WI38 (cell line): ENCODE data around the gene IWS1.

Source experiments
- H3K4me3 ChIP-seq: 2 replicates; pipeline ENCODE4 v1.5.1; 2011; ENCODE audit warnings: low read depth, mild to moderate bottlenecking, control low read depth, low read length
- TF ChIP-seq, protein P1 (sequence below): IDR thresholded peaks from 2 replicates; pipeline ENCODE4 v1.5.1; 2012; ENCODE audit warnings: low read depth, mild to moderate bottlenecking, control low read depth, low read length

The IWS1 gene

DNA sequence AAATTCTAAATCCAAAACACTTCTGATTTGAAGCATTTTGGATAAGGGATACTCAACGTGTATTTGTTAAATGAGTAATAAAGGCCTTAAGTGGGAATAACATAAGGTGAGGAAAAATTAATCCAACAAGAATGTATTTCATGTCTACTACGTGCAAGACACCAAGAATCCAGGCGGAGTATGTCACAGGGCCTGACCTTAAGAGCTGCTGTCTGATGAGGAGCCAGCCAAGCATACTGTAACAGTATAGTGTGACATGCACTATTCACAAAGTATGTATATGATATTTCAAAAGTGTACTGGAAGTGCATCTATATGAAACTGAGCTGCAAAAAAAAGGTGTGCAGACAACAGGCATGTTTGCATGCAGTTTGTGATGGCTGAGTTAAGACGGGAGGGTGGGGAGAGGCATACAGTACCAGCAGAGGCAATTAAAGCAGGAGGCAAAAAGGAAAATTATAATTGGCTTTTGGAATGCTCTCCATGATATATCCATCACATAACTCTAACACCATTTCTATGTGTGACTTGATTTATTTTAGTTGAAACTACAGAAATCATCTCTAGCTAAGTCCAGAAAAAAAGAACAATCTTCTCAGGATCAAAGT is 18.2 kb downstream of the IWS1 start:
- H3K4me3 ChIP-seq, result no peak overlapping the region
- TF ChIP-seq, protein P1, sequence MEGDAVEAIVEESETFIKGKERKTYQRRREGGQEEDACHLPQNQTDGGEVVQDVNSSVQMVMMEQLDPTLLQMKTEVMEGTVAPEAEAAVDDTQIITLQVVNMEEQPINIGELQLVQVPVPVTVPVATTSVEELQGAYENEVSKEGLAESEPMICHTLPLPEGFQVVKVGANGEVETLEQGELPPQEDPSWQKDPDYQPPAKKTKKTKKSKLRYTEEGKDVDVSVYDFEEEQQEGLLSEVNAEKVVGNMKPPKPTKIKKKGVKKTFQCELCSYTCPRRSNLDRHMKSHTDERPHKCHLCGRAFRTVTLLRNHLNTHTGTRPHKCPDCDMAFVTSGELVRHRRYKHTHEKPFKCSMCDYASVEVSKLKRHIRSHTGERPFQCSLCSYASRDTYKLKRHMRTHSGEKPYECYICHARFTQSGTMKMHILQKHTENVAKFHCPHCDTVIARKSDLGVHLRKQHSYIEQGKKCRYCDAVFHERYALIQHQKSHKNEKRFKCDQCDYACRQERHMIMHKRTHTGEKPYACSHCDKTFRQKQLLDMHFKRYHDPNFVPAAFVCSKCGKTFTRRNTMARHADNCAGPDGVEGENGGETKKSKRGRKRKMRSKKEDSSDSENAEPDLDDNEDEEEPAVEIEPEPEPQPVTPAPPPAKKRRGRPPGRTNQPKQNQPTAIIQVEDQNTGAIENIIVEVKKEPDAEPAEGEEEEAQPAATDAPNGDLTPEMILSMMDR, result no peak

DNA sequence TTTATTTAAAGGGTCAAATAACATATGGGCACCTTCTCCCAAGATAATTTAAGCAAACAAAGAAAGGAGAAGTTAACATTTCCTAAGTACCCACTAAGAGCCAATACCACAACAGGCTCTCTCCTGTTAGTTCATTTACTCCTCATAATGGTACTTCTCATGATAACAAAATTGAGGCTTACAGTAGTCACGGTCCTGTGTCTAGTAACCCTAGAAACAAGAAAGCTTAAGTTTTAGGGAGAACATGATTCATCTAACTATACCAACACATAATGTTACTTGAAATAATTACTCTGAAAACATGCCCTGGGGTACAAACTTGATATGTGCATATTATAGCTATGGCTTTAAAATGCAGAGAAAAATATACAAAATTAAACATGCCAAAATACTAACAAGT is 19.8 kb downstream of the IWS1 start:
- H3K4me3 ChIP-seq, result no peak overlapping the region
- TF ChIP-seq, protein P1, result no peak

DNA sequence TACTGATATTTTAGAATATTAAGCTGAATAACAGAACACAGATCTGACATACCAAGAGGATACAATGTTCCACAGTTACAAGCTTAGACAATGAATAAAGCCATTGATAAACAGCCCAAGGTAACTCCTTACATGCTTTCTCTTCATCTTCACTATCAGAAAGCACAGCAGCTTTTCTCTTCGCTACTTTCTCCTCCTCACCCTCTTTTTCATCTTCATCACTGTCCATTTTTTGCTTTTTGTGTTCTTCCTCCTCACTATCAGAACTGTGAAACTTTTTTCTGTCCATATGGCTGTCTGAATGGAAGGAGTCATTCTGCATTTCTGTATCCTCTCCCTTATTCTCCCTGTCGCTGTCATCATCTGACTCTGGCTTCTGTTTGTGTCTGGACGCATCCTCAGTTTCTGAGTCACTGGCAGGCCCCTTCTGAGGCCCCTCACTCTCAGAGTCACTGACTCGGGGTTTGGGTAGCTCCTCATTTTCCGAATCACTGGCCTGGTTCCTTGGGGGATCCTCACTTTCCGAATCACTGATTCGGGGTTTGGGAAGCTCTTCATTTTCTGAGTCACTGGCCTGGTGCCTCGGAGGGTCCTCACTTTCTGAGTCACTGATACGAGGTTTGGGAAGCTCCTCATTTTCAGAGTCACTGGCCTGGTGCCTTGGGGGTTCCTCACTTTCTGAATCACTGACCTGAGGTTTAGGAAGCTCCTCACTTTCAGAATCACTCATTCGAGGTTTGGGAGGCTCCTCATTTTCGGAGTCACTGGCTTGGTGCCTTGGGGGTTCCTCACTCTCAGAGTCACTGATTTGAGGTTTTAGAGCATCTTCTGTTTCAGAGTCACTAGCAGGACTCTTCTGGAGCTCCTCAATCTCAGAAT is 21.5 kb downstream of the IWS1 start:
- no peak overlapping the region for H3K4me3 ChIP-seq
- TF ChIP-seq, protein P1, result no peak

DNA sequence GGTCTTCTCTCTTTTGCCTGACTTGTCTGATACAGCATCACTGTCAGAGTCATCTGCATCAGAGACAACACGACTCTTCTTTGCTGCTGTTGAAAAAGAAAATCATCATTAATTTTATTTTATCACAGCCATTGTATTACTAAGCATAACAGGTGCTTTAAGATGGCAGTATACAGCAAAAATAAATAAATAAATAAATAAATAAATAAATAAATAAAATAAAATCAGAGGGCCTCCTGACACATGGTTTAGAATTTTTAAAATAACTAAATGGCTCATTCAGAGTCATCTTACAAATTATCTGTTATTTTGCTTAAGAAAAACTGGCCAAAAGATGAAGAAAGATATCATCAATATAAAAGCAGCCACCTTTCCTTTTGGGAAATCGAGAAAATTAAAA is 22.8 kb downstream of the IWS1 start:
- TF ChIP-seq, protein P1, result no peak

DNA sequence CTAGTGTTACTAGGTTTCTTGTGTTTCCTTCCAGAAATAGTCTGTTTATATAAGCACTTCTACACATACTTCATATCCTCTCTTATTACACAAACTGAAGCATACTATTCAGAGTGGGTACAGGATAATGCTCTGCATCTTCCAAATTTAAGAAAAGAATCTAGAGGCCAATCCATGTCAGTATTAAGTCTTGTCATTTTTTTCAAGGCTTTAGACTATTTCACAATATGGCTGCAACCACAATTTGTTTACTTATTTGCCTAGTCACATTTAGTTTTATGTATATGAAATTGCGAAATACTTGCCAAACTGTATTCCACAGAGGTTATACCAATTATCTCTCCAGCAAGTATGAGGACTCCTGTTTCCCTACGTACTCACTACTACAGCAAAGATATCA is 27.9 kb downstream of the IWS1 start:
- H3K4me3 ChIP-seq, result no peak overlapping the region
- TF ChIP-seq, protein P1, result no peak

More for the DNA sequence above, 22.8 kb downstream of the IWS1 start:
- no peak overlapping the region for H3K4me3 ChIP-seq

DNA sequence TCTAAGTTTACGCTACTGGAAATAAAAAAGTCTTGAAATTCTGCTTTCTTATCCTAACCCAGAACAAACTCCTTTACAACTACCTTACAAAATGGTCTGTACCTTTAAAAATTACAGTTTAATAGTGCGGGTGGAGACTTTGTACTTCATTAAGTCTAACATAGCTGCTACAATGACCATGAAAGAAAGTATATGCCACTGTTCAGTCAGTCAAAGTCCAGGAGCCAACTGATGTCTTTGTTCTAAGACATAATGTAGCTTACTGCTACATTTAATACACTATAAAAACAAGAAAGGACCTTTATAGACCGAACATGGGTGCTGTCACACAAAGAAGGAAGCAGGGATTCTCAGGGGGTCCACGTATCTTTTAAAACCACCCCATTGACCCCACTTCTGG is 36.0 kb downstream of the IWS1 start:
- TF ChIP-seq, protein P1, result no peak
- H3K4me3 ChIP-seq, result no peak overlapping the region
